Neuronal stem cell (in vitro differentiated cells): Measurements from ENCODE around the gene PTPRO.

ENCODE experiments used
- DNase-seq: peaks from one replicate; pipeline ENCODE4 v3.0.0-alpha.2; 2013; ENCODE audit warnings: low spot score
- H2AFZ ChIP-seq: one replicate; pipeline ENCODE4 v1.6.1; 2013; ENCODE audit warnings: mild to moderate bottlenecking, low read length, inconsistent platforms
- H2AK5ac ChIP-seq: 2 replicates; pipeline ENCODE4 v1.6.1; 2013; ENCODE audit warnings: low read depth, mild to moderate bottlenecking, inconsistent platforms, low read length, moderate library complexity, mixed read lengths
- H2BK120ac ChIP-seq: 2 replicates; pipeline ENCODE4 v1.6.1; 2013; ENCODE audit warnings: low read depth, mild to moderate bottlenecking, inconsistent platforms, low read length, moderate library complexity, mixed read lengths
- H2BK12ac ChIP-seq: one replicate; pipeline ENCODE4 v1.6.1; 2013; ENCODE audit warnings: low read length, inconsistent platforms
- H2BK15ac ChIP-seq: 2 replicates; pipeline ENCODE4 v1.6.1; 2013; ENCODE audit warnings: mild to moderate bottlenecking, low read length, inconsistent platforms, mixed read lengths
- H2BK5ac ChIP-seq: one replicate; pipeline ENCODE4 v1.6.1; 2013; ENCODE audit warnings: inconsistent platforms, mild to moderate bottlenecking, low read length, moderate library complexity
- H3K14ac ChIP-seq: one replicate; pipeline ENCODE4 v1.6.1; 2013; ENCODE audit warnings: low read length, inconsistent platforms
- H3K18ac ChIP-seq: 2 replicates; pipeline ENCODE4 v1.6.1; 2013; ENCODE audit warnings: low read length, inconsistent platforms
- H3K23ac ChIP-seq: 2 replicates; pipeline ENCODE4 v1.6.1; 2013; ENCODE audit warnings: low read depth, mild to moderate bottlenecking, mixed read lengths, low read length, inconsistent platforms; ENCODE audit not compliant: poor library complexity
- H3K27ac ChIP-seq: replicated peaks from 3 replicates; pipeline ENCODE4 v1.5.1; 2013; ENCODE audit warnings: low read length, inconsistent platforms
- H3K27me3 ChIP-seq, 3 experiments: 2 replicates each; pipeline ENCODE4 v1.6.1; 2013; ENCODE audit warnings: low read length in 3 of 3, mild to moderate bottlenecking in 2 of 3, inconsistent platforms in 1 of 3, low read depth in 1 of 3, mixed read lengths in 1 of 3, moderate library complexity in 1 of 3; ENCODE audit not compliant: control insufficient read depth in 3 of 3, insufficient read depth in 3 of 3
- H3K36me3 ChIP-seq, 2 donors: replicated peaks in 1 of 2; 2 replicates each; pipeline ENCODE4 v1.6.1; 2013; ENCODE audit warnings: low read length in 2 of 2; ENCODE audit not compliant: control insufficient read depth in 2 of 2, insufficient read depth in 2 of 2
- H3K4ac ChIP-seq: 2 replicates; pipeline ENCODE4 v1.6.1; 2013; ENCODE audit warnings: inconsistent platforms, mild to moderate bottlenecking, low read length, moderate library complexity
- H3K4me1 ChIP-seq, 2 donors: 1 replicate in 1 of 2; 2 replicates in 1 of 2; pipeline ENCODE4 v1.6.1; 2013; ENCODE audit warnings: low read length in 2 of 2, low read depth in 1 of 2; ENCODE audit not compliant: control insufficient read depth in 2 of 2, insufficient read depth in 1 of 2
- H3K4me2 ChIP-seq: one replicate; pipeline ENCODE4 v1.6.1; 2013; ENCODE audit warnings: mild to moderate bottlenecking, low read length, inconsistent platforms; ENCODE audit not compliant: insufficient read depth, poor library complexity, severe bottlenecking
- H3K4me3 ChIP-seq, 2 donors: 2 replicates each; pipeline ENCODE4 v1.5.1; 2013; ENCODE audit warnings: low read length in 2 of 2, mild to moderate bottlenecking in 2 of 2, inconsistent platforms in 1 of 2, moderate library complexity in 1 of 2
- H3K79me1 ChIP-seq: one replicate; pipeline ENCODE4 v1.6.1; 2013; ENCODE audit warnings: low read depth, mild to moderate bottlenecking, inconsistent platforms, low read length, moderate library complexity
- H3K9ac ChIP-seq: one replicate; pipeline ENCODE4 v1.6.1; 2013; ENCODE audit warnings: mild to moderate bottlenecking, low read depth, low read length, inconsistent platforms; ENCODE audit not compliant: poor library complexity
- H3K9me3 ChIP-seq, 2 donors: replicated peaks in 1 of 2; 2 replicates each; pipeline versions ENCODE3 to v1.6.1; 2013; ENCODE audit warnings: low read length in 2 of 2, mild to moderate bottlenecking in 2 of 2, inconsistent platforms in 1 of 2, low read depth in 1 of 2, mixed read lengths in 1 of 2, moderate library complexity in 1 of 2; ENCODE audit not compliant: control insufficient read depth in 2 of 2, insufficient read depth in 1 of 2
- H4K8ac ChIP-seq: one replicate; pipeline ENCODE4 v1.6.1; 2013; ENCODE audit warnings: low read depth, mild to moderate bottlenecking, inconsistent platforms, low read length, moderate library complexity
- H4K91ac ChIP-seq: one replicate; pipeline ENCODE4 v1.6.1; 2013; ENCODE audit warnings: low read length, low read depth, mild to moderate bottlenecking, inconsistent platforms; ENCODE audit not compliant: poor library complexity
- WGBS, 2 donors: extraction: QIAGEN DNeasy Blood & Tissue Kit; methylation state at CpG; one replicate each; pipeline ENCODE4 v1.1.7; 2013; ENCODE audit warnings: missing lambda C conversion rate in 2 of 2, mixed read lengths in 1 of 2; ENCODE audit not compliant: insufficient read length in 2 of 2, insufficient replicate concordance in 1 of 2; ENCODE audit errors: extremely low coverage in 2 of 2; 5-methylcytosine and 5-hydroxymethylcytosine counted together

Gene PTPRO

DNA sequence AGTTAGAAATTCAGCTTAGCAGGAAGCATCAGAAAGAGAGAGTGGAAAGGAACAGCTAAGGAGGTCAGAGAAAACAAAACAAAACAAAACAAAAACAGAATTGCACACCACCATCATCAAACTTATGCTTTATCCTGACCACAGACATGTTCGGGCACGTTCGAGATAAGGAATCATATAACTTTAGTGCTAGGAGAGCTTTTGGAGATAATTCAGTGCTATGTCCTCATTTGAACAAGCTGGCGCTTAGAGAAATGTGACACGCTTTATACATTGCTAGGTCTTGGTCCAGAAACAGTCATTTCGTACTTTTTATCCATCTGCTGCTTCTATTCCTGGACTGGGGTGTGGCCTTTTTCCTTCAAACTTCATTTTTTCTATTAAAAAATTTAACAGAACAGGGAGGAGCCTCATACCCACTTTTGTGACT is 213.1 kb downstream of the PTPRO start:
- no CpG with 5 or more reads among the region's 6 CpGs for WGBS, 2 donors
- H3K27me3 ChIP-seq: peaks cover 0 to 6% (median 0%) of the 10 kb centered on the region in 3 experiments
- no peaks in the 10 kb centered on the region for H3K36me3 ChIP-seq
- no peaks in the 10 kb centered on the region for H3K4me1 ChIP-seq
- H4K8ac ChIP-seq: no peak overlapping the region
- H3K18ac ChIP-seq: no peak overlapping the region
- H3K14ac ChIP-seq: no peak overlapping the region
- H3K9me3 ChIP-seq: no peaks in the 10 kb centered on the region
- no peak overlapping the region for H3K9ac ChIP-seq
- no peak overlapping the region for H3K4me3 ChIP-seq
- no peak overlapping the region for H3K27ac ChIP-seq
- no peak for DNase-seq
- H2BK12ac ChIP-seq: no peak overlapping the region
- no peak overlapping the region for H2BK120ac ChIP-seq
- H2AFZ ChIP-seq: no peak overlapping the region
- no peak overlapping the region for H3K4ac ChIP-seq
- H3K4me2 ChIP-seq: no peak overlapping the region
- H3K79me1 ChIP-seq: no peaks in the 10 kb centered on the region
- H4K91ac ChIP-seq: no peak overlapping the region
- H3K23ac ChIP-seq: no peak overlapping the region
- H2BK15ac ChIP-seq: no peak overlapping the region
- H2AK5ac ChIP-seq: no peak overlapping the region
- no peak overlapping the region for H2BK5ac ChIP-seq

- no peak overlapping the region for H2BK12ac ChIP-seq
- H3K79me1 ChIP-seq: no peaks in the 10 kb centered on the region
Observed at GRCh38 chr12:15536446-15536845, 214.1 kb downstream of the PTPRO start.

DNA sequence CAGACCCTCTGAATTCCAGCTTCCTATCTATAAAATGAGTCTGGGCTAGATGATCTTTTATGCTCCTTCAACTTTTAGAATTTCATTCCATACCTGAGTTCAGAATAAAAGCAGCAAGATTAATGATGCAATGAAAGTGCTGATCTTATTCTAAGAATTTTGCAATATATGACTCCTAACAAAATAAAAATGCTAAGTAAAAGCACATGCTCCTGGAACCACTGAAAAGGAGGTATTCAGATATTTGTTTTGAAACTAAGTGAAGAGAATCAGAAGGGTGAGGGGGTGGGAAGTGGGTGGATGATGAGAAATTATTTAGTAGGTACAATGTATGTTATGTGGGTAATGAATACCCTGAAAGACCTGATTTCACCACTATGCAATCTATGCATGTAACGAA is 216.6 kb downstream of the PTPRO start:
- Histone ChIP-seq H3K36me3 (peaks cover 0 to 1% of the 10 kb centered on the region in 2 donors), H4K91ac (no peak overlapping the region), H2AK5ac (no peak overlapping the region), H2BK12ac (no peak overlapping the region), H3K4ac (no peak overlapping the region), H3K4me3 (no peak overlapping the region), H3K27me3 (peaks cover 0 to 9% (median 0%) of the 10 kb centered on the region in 3 experiments), H3K18ac (no peak overlapping the region), H2AFZ (no peak overlapping the region), H4K8ac (no peak overlapping the region), H3K4me2 (no peak overlapping the region), H2BK5ac (no peak overlapping the region), H3K79me1 (no peaks in the 10 kb centered on the region), H3K23ac (no peak overlapping the region), H3K27ac (no peak overlapping the region), H3K9me3 (no peaks in the 10 kb centered on the region), H3K9ac (no peak overlapping the region), H3K4me1 (peaks cover 0 to 2% of the 10 kb centered on the region in 2 donors), H2BK120ac (no peak overlapping the region), H3K14ac (no peak overlapping the region), H2BK15ac (no peak overlapping the region)
- DNase-seq: no peak
- no CpG with 5 or more reads among the region's 1 CpG for WGBS, 2 donors

More at GRCh38 chr12:15536446-15536845, 214.1 kb downstream of the PTPRO start:
- Histone ChIP-seq H2BK120ac (no peak overlapping the region), H3K9me3 (no peaks in the 10 kb centered on the region), H2AFZ (no peak overlapping the region), H3K4ac (no peak overlapping the region), H2BK5ac (no peak overlapping the region), H4K8ac (no peak overlapping the region), H3K27ac (no peak overlapping the region), H3K14ac (no peak overlapping the region), H3K27me3 (peaks cover 0 to 9% (median 0%) of the 10 kb centered on the region in 3 experiments), H2AK5ac (no peak overlapping the region), H3K18ac (no peak overlapping the region), H3K23ac (no peak overlapping the region), H3K36me3 (no peaks in the 10 kb centered on the region), H2BK15ac (no peak overlapping the region), H3K4me2 (no peak overlapping the region), H3K4me3 (no peak overlapping the region), H3K4me1 (no peaks in the 10 kb centered on the region), H4K91ac (no peak overlapping the region), H3K9ac (no peak overlapping the region)
- DNase-seq: no peak
- WGBS, 2 donors: no CpG with 5 or more reads among the region's 4 CpGs

- Histone ChIP-seq H3K14ac (no peak overlapping the region), H3K79me1 (no peaks in the 10 kb centered on the region), H3K4me1 (peaks cover 0 to 2% of the 10 kb centered on the region in 2 donors), H3K27me3 (peaks cover 0 to 9% (median 0%) of the 10 kb centered on the region in 3 experiments), H3K18ac (no peak overlapping the region), H2AFZ (no peak overlapping the region), H2BK120ac (no peak overlapping the region), H3K4me3 (no peak overlapping the region), H3K9me3 (no peaks in the 10 kb centered on the region), H2AK5ac (no peak overlapping the region), H4K91ac (no peak overlapping the region), H3K4me2 (no peak overlapping the region), H3K9ac (no peak overlapping the region), H4K8ac (no peak overlapping the region), H3K27ac (no peak overlapping the region), H3K23ac (no peak overlapping the region), H3K36me3 (peaks cover 0 to 1% of the 10 kb centered on the region in 2 donors), H2BK12ac (no peak overlapping the region), H3K4ac (no peak overlapping the region), H2BK5ac (no peak overlapping the region), H2BK15ac (no peak overlapping the region)
- DNase-seq: no peak
- WGBS, 2 donors: no CpG with 5 or more reads among the region's 2 CpGs
Observed at GRCh38 chr12:15540005-15540404, 217.7 kb downstream of the PTPRO start.
